GM12801 (cell line): ENCODE measurements around the gene AHRR.

Experiments used
- CTCF ChIP-seq: IDR thresholded peaks from one replicate; pipeline ENCODE4 v1.5.1; 2011; ENCODE audit warnings: control low read depth; ENCODE audit not compliant: insufficient read length; ENCODE audit errors: extremely low read depth

The AHRR gene

GRCh38 chr5:312845-313244, 8.7 kb upstream of the AHRR start:
- no peak for TF ChIP-seq CTCF

GRCh38 chr5:313265-313664, 8.2 kb upstream of the AHRR start:
- no peak for TF ChIP-seq CTCF

GRCh38 chr5:313806-314376, 7.6 kb upstream of the AHRR start:
- no peak for TF ChIP-seq CTCF

- TF ChIP-seq CTCF, result no peak
Measured at GRCh38 chr5:314676-315487, 6.6 kb upstream of the AHRR start.

- TF ChIP-seq CTCF, result no peak
Measured at GRCh38 chr5:315488-316209, 5.9 kb upstream of the AHRR start.

GRCh38 chr5:316210-317085, 5.1 kb upstream of the AHRR start:
- TF ChIP-seq CTCF, result no peak
